ENCODE measurements around the gene UIMC1. TPM values are rescaled to one million over a fixed set of nuclear protein-coding genes. Genes with fewer than 3 reads are reported as not detected.

UIMC1 gene
- total and polyA plus RNA-seq, 2 of the 13 experiments (the other 11 are each of a cell fraction or from before 2014, with no cell fraction given) = 18.9 to 32.7 TPM

GRCh38 chr5:177006265-177006972 is at the start of gene UIMC1 (continued):
- TF ChIP-seq RERE (CRISPR knock-in tag; IDR thresholded peaks at IDR 0.05; ENCODE audit: low read depth) = no peak
- no peak for TF ChIP-seq BCLAF1 (IDR thresholded peaks at IDR 0.05)
- no peak for TF ChIP-seq RFX1 (IDR thresholded peaks at IDR 0.05)
- TF ChIP-seq RNF2 (conservative IDR thresholded peaks at IDR 0.05; ENCODE audit: low read depth) = no peak
- no peak for TF ChIP-seq ZNF512 (CRISPR knock-in tag; IDR thresholded peaks at IDR 0.05)
- no peak for TF ChIP-seq MEIS2 (CRISPR knock-in tag; IDR thresholded peaks at IDR 0.05)
- TF ChIP-seq ZNF747 (CRISPR knock-in tag; IDR thresholded peaks at IDR 0.05; ENCODE audit: borderline replicate concordance) = peak; percentile 74
- no peak for TF ChIP-seq JARID2 (CRISPR knock-in tag; IDR thresholded peaks at IDR 0.05; ENCODE audit: insufficient replicate concordance)
- TF ChIP-seq ZNF160 (CRISPR knock-in tag; IDR thresholded peaks at IDR 0.05) = peak; percentile 80; the same call in 1 of the 2 replicates
- TF ChIP-seq ELF4 (CRISPR knock-in tag; IDR thresholded peaks at IDR 0.05; ENCODE audit: borderline replicate concordance) = 0 out of 2 replicates have a peak, but pooled peaks have one; percentile 65
- TF ChIP-seq PRPF4 (IDR thresholded peaks at IDR 0.05; ENCODE audit: low read depth, low read length, poor library complexity, severe bottlenecking) = peak; percentile 77
- TF ChIP-seq JUND (CRISPR knock-in tag; IDR thresholded peaks at IDR 0.05) = no peak
- TF ChIP-seq FUBP1 (CRISPR knock-in tag; IDR thresholded peaks at IDR 0.05; ENCODE audit: borderline replicate concordance) = no peak
- TF ChIP-seq SRSF4 (IDR thresholded peaks at IDR 0.05; ENCODE audit: low read depth, low read length, poor library complexity, severe bottlenecking) = no peak
- TF ChIP-seq SMARCE1 (IDR thresholded peaks at IDR 0.05; ENCODE audit: borderline replicate concordance) = no peak
- 0 out of 2 replicates have a peak, but pooled peaks have one; percentile 9 for TF ChIP-seq PAX8 (CRISPR knock-in tag; IDR thresholded peaks at IDR 0.05; ENCODE audit: borderline replicate concordance)
- no peak; the same call in 1 of the 2 replicates for TF ChIP-seq ZMYM2 (CRISPR knock-in tag; IDR thresholded peaks at IDR 0.05)
